ACC112 (cell line): ENCODE measurements around the gene BOC.
A peak's percentile ranks its signal among the peaks of the same experiment; 100 is the strongest.

Experiments used
- H2AFZ ChIP-seq: fragments of 200-600 bp; sonication (generic); one replicate; pipeline ENCODE4 v1.6.0; 2017; ENCODE audit warnings: antibody characterized with exemption, low read length; ENCODE audit not compliant: unreplicated experiment
- H3K27ac ChIP-seq: fragments of 200-600 bp; sonication (generic); 2 replicates; pipeline ENCODE4 v1.5.1; 2014; ENCODE audit warnings: low read depth, mild to moderate bottlenecking, antibody characterized with exemption, low read length, moderate library complexity
- H3K27me3 ChIP-seq: fragments of 200-600 bp; sonication (generic); 2 replicates; pipeline ENCODE4 v1.6.1; 2014; ENCODE audit warnings: mild to moderate bottlenecking, antibody characterized with exemption, low read length, moderate library complexity, mixed read lengths; ENCODE audit not compliant: insufficient read depth
- H3K36me3 ChIP-seq: fragments of 200-600 bp; sonication (generic); 2 replicates; pipeline ENCODE4 v1.6.1; 2016; ENCODE audit warnings: mild to moderate bottlenecking, antibody characterized with exemption, low read length, moderate library complexity, mixed read lengths; ENCODE audit not compliant: insufficient read depth
- H3K4me1 ChIP-seq: fragments of 200-600 bp; sonication (generic); one replicate; pipeline ENCODE4 v1.6.1; 2016; ENCODE audit warnings: low read length, mixed read lengths; ENCODE audit not compliant: insufficient read depth, unreplicated experiment, control insufficient read depth
- H3K4me3 ChIP-seq: fragments of 200-600 bp; sonication (generic); 2 replicates; pipeline ENCODE4 v1.5.1; 2014; ENCODE audit warnings: mild to moderate bottlenecking, low read depth, low read length
- H3K79me2 ChIP-seq: fragments of 200-600 bp; sonication (generic); one replicate; pipeline ENCODE4 v1.6.0; 2016; ENCODE audit warnings: low read length; ENCODE audit not compliant: control insufficient read depth, unreplicated experiment, insufficient read depth

Gene BOC

GRCh38 chr3:113287803-113288648 lies 76.7 kb downstream of the BOC start:
- Histone ChIP-seq H3K79me2 (no peaks in the 10 kb centered on the region), H3K36me3 (no peaks in the 10 kb centered on the region), H3K27me3 (no peaks in the 10 kb centered on the region), H2AFZ (peak overlapping the region; percentile 20), H3K4me1 (peaks cover 17% of the 10 kb centered on the region), H3K4me3 (peak overlapping the region; percentile 36; the same call in 1 of the 2 replicates), H3K27ac (peak overlapping the region; percentile 94)

GRCh38 chr3:113288881-113289280 lies 77.5 kb downstream of the BOC start:
- H3K36me3 ChIP-seq = no peaks in the 10 kb centered on the region
- peaks cover 17% of the 10 kb centered on the region for H3K4me1 ChIP-seq
- no peaks in the 10 kb centered on the region for H3K27me3 ChIP-seq
- no peak overlapping the region for H3K27ac ChIP-seq
- no peak overlapping the region for H3K4me3 ChIP-seq
- no peaks in the 10 kb centered on the region for H3K79me2 ChIP-seq
- H2AFZ ChIP-seq = no peak overlapping the region

GRCh38 chr3:113291572-113291971 lies 80.2 kb downstream of the BOC start:
- Histone ChIP-seq H3K27me3 (no peaks in the 10 kb centered on the region), H3K4me1 (peaks cover 14% of the 10 kb centered on the region), H3K36me3 (no peaks in the 10 kb centered on the region), H3K27ac (no peak overlapping the region), H2AFZ (no peak overlapping the region), H3K4me3 (no peak overlapping the region), H3K79me2 (no peaks in the 10 kb centered on the region)

- H3K27ac ChIP-seq = no peak overlapping the region
- H2AFZ ChIP-seq = no peak overlapping the region
- peaks cover 1% of the 10 kb centered on the region for H3K4me1 ChIP-seq
- H3K36me3 ChIP-seq = no peaks in the 10 kb centered on the region
- no peak overlapping the region for H3K4me3 ChIP-seq
- no peaks in the 10 kb centered on the region for H3K79me2 ChIP-seq
- H3K27me3 ChIP-seq = no peaks in the 10 kb centered on the region
Observed at GRCh38 chr3:113292933-113293332, 81.6 kb downstream of the BOC start.

GRCh38 chr3:113293348-113293747 lies 82.0 kb downstream of the BOC start:
- H3K27ac ChIP-seq = no peak overlapping the region
- no peaks in the 10 kb centered on the region for H3K36me3 ChIP-seq

GRCh38 chr3:113295463-113295862 lies 84.1 kb downstream of the BOC start:
- no peak overlapping the region for H3K27ac ChIP-seq
- no peaks in the 10 kb centered on the region for H3K4me1 ChIP-seq
- H3K79me2 ChIP-seq = no peaks in the 10 kb centered on the region
- no peak overlapping the region for H2AFZ ChIP-seq
- H3K27me3 ChIP-seq = no peaks in the 10 kb centered on the region
- H3K36me3 ChIP-seq = no peaks in the 10 kb centered on the region
- no peak overlapping the region for H3K4me3 ChIP-seq

More at GRCh38 chr3:113293348-113293747, 82.0 kb downstream of the BOC start:
- Histone ChIP-seq H3K4me3 (no peak overlapping the region), H3K79me2 (no peaks in the 10 kb centered on the region), H3K27me3 (no peaks in the 10 kb centered on the region), H3K4me1 (no peaks in the 10 kb centered on the region), H2AFZ (no peak overlapping the region)

GRCh38 chr3:113297287-113297686 lies 85.9 kb downstream of the BOC start:
- no peak overlapping the region for H2AFZ ChIP-seq
- H3K27me3 ChIP-seq = no peaks in the 10 kb centered on the region
- H3K36me3 ChIP-seq = no peaks in the 10 kb centered on the region
- no peaks in the 10 kb centered on the region for H3K4me1 ChIP-seq
- H3K27ac ChIP-seq = no peak overlapping the region
- no peaks in the 10 kb centered on the region for H3K79me2 ChIP-seq
- no peak overlapping the region for H3K4me3 ChIP-seq

GRCh38 chr3:113297841-113298240 lies 86.5 kb downstream of the BOC start:
- Histone ChIP-seq H3K4me3 (no peak overlapping the region), H3K79me2 (no peaks in the 10 kb centered on the region), H3K4me1 (no peaks in the 10 kb centered on the region), H3K27me3 (no peaks in the 10 kb centered on the region), H3K36me3 (no peaks in the 10 kb centered on the region), H2AFZ (no peak overlapping the region), H3K27ac (no peak overlapping the region)

- Histone ChIP-seq H3K27me3 (no peaks in the 10 kb centered on the region), H2AFZ (no peak overlapping the region), H3K4me3 (no peak overlapping the region), H3K79me2 (no peaks in the 10 kb centered on the region), H3K4me1 (peaks cover 4% of the 10 kb centered on the region), H3K27ac (no peak overlapping the region), H3K36me3 (no peaks in the 10 kb centered on the region)
Observed at GRCh38 chr3:113300596-113300995, 89.2 kb downstream of the BOC start.

- Histone ChIP-seq H3K27ac (no peak overlapping the region), H3K79me2 (no peaks in the 10 kb centered on the region), H2AFZ (no peak overlapping the region), H3K4me1 (peaks cover 4% of the 10 kb centered on the region), H3K27me3 (no peaks in the 10 kb centered on the region), H3K36me3 (no peaks in the 10 kb centered on the region), H3K4me3 (no peak overlapping the region)
Observed at GRCh38 chr3:113304102-113304501, 92.7 kb downstream of the BOC start.

- H2AFZ ChIP-seq = no peak overlapping the region
Observed at GRCh38 chr3:113304856-113305540, 93.6 kb downstream of the BOC start.

More at GRCh38 chr3:113304856-113305540, 93.6 kb downstream of the BOC start:
- Histone ChIP-seq H3K79me2 (no peaks in the 10 kb centered on the region), H3K36me3 (no peaks in the 10 kb centered on the region), H3K4me1 (peaks cover 4% of the 10 kb centered on the region), H3K27ac (no peak overlapping the region), H3K4me3 (no peak overlapping the region), H3K27me3 (no peaks in the 10 kb centered on the region)
